ENCODE measurements around the gene ZPLD1.

The ZPLD1 gene

GRCh38 chr3:102466001-102466400 is 31.2 kb downstream of the ZPLD1 start:
- no peak for DNase-seq (ENCODE audit: low read depth)

DNA sequence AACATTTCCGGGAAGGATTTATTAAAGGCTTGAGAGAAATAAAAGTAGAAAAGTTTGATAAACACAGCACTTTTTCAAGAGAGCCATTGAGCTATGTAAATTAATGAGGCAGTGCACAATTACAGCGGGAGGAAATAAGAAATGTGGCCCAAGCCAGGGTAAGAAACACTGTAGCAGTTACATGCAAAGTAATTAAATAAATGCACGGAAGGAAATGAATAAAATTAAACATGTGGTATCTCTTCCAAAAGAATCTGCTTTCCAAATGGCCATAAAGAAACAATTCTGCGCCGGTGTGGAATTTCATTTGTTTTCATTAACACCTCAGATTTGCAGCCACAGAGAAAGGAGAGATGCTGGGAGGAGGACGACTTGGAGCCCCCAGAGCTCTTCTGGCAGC is 35.3 kb downstream of the ZPLD1 start:
- DNase-seq (ENCODE audit: low read depth), result no peak

DNA sequence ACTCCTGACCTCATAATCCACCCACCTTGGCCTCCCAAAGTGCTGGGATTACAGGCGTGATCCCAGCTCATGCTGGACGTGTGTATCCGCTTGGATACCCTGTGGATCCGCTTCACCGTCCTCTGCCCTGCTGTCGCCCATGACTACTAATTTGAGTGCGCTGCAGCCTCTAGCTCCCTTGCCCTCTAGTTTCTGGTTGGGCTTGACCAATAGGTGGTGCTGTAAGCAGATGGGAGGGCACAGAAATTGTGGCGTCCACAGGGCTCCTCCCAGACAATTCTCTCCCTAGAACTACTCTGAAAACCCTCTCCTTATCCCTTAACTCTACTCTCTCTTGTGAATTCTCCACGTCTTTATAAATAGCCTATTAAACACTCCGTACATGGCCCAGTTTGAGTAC is 36.2 kb downstream of the ZPLD1 start:
- no peak for DNase-seq (ENCODE audit: low read depth)

GRCh38 chr3:102471491-102471890 is 36.7 kb downstream of the ZPLD1 start:
- DNase-seq (ENCODE audit: low read depth), result no peak

- no peak for DNase-seq (ENCODE audit: low read depth)
Observed at GRCh38 chr3:102473648-102474047, 38.8 kb downstream of the ZPLD1 start.

DNA sequence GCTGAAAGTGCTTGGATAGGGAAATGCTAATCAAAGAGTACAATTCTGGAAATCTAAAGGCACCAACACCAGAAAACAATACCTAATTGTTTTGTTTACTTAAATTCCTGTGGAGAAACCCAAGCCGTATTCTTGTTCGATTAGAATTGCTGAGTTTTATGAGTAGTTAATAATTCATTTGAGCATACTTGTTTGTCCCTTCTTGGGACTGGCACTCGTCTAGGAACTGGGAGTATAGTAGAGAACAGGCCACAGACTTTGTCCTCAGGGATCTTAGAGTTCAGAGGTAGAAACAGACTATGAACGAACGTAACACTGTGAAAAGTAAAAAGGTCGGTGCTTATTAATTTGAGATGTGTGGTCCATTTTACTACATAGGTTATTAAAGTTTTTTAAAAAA is 39.4 kb downstream of the ZPLD1 start:
- no peak for DNase-seq (ENCODE audit: low read depth)

DNA sequence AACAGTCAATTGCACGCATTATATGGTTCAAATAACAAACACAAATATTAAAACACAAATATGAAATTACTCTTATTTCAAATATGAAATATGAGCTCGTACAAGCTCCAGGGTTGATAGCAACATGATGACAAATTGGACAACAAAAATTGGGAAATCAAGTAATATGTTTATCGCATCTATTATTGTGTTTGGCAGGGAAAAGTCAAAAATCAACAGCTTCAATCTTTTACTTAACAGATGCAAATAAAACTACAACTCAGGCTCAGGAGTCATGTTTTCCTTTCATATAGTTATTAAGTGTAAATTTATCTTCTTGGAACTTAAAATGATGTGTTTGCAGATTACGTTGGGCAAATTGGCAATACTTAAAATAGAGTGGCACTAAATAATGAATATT is 41.4 kb downstream of the ZPLD1 start:
- no peak for DNase-seq (ENCODE audit: low read depth)

- no peak for DNase-seq (ENCODE audit: low read depth)
Observed at GRCh38 chr3:102478160-102478559, 43.3 kb downstream of the ZPLD1 start.

GRCh38 chr3:102480139-102480538 is 45.3 kb downstream of the ZPLD1 start:
- no peak for DNase-seq (ENCODE audit: low read depth)

- DNase-seq (ENCODE audit: low read depth), result no peak
Observed at GRCh38 chr3:102481050-102481449, 46.2 kb downstream of the ZPLD1 start.

DNA sequence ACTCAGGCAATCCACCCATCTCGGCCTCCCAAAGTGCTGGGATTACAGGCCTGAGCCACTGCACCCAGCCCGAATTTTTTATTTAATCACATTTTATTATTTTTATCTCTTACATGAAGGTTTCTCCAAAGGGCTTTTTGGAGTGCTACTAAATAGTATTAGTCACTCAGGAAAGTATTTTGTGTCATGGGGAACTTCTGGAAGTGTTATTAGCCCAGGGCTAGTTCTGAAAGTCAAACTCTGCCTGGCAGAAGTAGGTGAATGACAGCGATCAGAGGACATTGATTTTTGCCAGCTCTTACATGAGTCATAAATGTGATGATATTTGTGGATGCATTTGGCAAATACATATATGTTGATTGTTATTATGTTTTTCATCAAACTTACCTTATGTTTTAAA is 48.7 kb downstream of the ZPLD1 start:
- no peak for DNase-seq (ENCODE audit: low read depth)

DNA sequence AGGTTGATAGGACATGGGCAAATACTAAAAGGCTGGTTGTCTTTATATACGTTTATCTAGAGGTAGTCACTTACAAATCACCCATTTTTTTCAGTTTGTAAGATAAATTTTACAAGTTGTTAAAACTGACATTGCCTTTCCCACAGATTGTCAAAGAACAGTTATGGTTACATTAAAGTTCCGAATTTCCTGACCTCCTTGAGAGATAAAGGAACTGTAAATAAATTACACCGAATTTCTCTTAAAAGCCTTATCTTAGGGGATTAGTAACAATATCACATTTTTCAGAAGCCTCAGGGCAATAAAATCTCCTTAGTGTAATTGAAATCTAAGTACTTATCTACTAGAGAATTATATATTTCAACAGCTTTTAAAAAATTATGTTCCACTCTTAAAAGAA is 49.5 kb downstream of the ZPLD1 start:
- DNase-seq (ENCODE audit: low read depth), result no peak

GRCh38 chr3:102485701-102486100 is 50.9 kb downstream of the ZPLD1 start:
- no peak for DNase-seq (ENCODE audit: low read depth)

GRCh38 chr3:102488331-102488730 is 53.5 kb downstream of the ZPLD1 start:
- no peak for DNase-seq (ENCODE audit: low read depth)

DNA sequence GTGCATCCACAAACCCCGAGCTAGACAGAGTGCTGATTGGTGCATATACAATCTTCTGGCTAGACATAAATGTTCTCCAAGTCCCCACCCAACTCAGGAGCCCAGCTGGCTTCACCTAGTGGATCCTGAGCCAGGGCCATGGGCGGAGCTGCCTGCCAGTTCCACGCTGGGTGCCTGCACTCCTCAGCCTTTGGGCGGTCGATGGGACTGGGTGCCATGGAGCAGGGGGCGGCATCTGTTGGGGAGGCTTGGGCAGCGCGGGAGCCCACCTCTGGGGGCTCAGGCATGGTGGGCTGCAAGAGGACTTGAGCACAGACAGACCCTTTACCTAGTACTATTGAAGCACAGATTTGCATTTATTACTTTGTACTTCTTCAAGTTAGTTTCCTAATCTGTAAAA is 57.5 kb downstream of the ZPLD1 start:
- no peak for DNase-seq (ENCODE audit: low read depth)

DNA sequence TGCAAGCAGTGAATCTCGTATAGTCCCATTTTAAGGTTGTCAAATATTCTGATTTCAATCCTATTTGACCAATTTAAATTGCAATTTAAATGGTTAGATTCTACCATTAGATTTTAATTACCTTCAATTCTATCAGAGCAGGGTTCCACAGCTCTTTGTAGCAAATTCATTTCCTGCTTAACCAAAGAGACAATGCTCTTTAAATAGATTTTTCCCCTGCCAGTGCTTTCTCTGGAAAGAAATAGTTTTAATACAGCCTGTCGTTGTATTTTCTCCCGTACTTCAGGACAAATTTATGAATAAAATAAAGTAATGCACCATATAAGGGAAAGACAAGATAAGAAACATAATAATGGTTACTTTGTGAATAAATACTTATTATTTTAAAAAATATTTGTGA is 62.8 kb downstream of the ZPLD1 start:
- no peak for DNase-seq (ENCODE audit: low read depth)

- DNase-seq (ENCODE audit: low read depth), result no peak
Observed at GRCh38 chr3:102505542-102505941, 70.7 kb downstream of the ZPLD1 start.

- no peak for DNase-seq (ENCODE audit: low read depth)
Observed at GRCh38 chr3:102510663-102511062, 75.8 kb downstream of the ZPLD1 start.

DNA sequence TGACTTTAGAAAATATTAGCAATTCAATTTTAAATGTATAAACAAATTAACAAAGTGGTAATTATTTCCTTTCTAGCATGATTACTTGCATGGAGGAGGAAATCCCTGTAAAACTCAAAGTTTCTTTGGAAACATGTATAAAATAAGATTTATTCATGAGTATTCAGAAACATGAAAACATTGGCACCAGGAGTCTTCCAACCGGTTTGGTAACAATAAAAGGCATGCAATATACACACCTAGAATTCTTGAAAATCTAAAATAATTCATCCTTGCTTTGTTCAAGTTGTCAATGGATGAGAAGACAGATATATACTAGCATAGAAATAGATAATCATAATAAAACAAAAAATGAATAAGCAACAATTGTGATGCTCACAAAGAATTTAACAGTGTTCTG is 76.4 kb downstream of the ZPLD1 start:
- no peak for DNase-seq (ENCODE audit: low read depth)

DNA sequence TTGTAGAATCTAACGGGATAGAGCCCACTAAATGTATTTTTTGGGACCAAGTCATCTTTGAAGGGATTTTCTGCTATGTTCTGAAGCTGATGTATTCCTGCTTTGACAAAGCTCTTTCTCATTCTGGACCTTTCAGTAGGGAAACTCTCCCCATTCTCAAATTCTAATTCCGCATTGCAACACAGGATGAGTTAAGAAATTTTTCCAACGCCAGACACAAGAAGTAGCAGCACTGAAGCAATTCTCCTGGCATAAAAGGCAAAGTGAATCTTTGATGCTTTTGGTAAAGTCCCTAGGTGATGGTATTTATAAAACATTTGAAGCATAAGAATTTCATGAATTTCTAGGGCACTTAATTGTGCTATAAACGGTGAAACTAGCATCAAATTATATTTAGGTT is 76.8 kb downstream of the ZPLD1 start:
- no peak for DNase-seq (ENCODE audit: low read depth)

DNA sequence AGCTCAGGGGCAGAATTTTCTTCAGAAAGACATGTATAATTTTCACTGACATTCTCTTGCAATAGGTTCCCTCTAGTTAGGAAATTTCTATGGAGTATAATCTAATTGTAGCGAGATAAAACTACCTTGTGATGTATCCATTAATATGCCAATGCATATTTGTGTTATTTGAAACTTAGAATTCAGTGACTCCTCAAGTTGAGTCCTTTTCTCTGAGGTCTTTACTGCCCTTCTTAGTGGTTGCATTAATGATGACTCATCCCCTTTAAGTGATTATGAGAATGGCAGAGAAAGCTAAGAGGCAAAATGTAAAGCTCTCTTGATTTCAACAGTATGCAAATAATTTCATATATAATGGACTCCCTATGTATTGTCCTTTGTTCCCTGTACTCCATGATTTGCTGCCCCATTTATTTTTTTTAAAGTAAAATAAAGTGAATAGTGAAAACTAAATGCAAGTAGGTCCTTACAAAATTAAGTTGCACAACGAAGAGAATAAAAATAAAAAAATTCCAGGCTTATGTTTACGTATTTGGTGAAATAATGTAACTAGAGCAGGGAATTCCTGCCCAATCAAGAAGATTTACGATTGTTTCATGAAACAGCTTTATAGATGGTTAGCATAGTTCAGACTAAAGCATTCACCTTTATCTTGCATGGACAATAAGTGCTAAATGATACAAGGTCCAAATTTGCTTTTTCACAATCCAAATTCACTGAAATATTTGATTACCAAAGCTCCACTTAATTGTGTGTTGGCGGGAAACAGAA is 78.1 kb downstream of the ZPLD1 start:
- no peak for DNase-seq (ENCODE audit: low read depth)

DNA sequence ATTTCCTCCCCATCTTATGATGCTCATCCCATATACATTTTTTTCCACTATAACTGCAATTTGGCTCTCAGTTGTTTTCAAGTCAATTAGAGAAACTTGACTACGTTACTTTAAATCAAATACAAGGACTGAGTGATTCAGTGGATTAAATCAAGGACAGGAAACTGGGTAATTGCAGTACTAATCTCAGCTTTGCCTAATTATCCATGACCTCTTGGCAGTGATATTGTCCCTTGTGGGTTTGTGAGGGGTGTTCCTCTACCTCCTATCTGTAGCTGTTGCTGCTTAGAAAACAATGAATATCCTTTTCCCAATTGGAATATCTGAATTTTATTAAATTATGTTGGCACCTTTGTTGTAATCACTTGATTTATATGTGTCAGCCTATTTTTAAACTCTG is 79.4 kb downstream of the ZPLD1 start:
- DNase-seq (ENCODE audit: low read depth), result no peak

- no peak for DNase-seq (ENCODE audit: low read depth)
Observed at GRCh38 chr3:102521246-102521645, 86.4 kb downstream of the ZPLD1 start.

GRCh38 chr3:102525624-102526023 is 90.8 kb downstream of the ZPLD1 start:
- DNase-seq (ENCODE audit: low read depth), result no peak

DNA sequence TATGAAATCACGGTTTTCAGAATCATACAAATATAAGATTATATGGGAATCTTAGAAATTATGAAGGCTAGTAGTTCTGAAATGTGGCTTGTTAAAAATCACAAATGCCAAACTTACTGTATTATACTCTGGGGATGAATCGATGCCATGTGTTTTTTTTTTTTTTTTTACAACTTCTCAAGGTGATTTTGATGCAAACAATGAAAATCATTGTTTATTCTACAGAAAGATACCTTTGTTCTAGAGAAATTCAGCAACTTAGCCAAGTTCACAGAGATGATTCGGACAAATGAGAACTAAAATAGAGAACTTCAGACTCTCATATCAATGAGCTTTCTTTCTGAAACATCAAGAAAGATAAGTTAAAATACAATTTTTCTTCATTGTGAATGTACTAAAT is 92.0 kb downstream of the ZPLD1 start:
- DNase-seq (ENCODE audit: low read depth), result no peak
